GM12875 (cell line): ENCODE measurements around the gene RPS6KA2.
"Not testable (repeated sequence)": the region's sequence is repeated elsewhere in the genome, so short reads cannot be mapped to it uniquely, and the experiment has no call there.

Experiments used
- H3K4me3 ChIP-seq: one replicate; pipeline ENCODE4 v1.5.1; 2011; ENCODE audit warnings: low read depth, low read length, control low read depth
- TF ChIP-seq, protein P1 (sequence below): IDR thresholded peaks from 2 replicates; pipeline ENCODE4 v1.5.1; 2011; ENCODE audit warnings: low read depth, mild to moderate bottlenecking, control low read depth, inconsistent platforms, low read length, moderate library complexity, borderline replicate concordance; ENCODE audit not compliant: insufficient read depth

The RPS6KA2 gene

DNA sequence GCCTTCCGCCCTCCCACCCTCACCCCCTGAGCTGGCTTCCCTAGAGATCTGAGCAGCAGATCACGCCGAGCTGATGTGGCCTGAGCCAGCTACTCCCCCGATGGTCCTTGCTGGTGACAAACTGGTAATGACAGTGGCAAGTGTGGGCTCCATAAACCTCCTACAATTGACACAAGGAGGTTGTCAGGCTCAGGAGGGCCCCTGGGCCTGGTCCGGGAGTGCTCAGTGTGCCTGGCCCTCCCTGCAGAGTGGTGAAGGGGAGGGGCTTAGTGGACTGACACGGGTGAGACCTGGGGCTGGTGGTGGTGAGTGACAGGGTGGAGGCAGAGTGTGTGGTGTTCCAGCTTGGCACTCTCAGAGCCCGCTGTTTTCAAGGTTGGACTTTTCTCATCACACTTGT is 221.7 kb downstream of the RPS6KA2 start:
- H3K4me3 ChIP-seq, result no peak overlapping the region
- TF ChIP-seq, protein P1, sequence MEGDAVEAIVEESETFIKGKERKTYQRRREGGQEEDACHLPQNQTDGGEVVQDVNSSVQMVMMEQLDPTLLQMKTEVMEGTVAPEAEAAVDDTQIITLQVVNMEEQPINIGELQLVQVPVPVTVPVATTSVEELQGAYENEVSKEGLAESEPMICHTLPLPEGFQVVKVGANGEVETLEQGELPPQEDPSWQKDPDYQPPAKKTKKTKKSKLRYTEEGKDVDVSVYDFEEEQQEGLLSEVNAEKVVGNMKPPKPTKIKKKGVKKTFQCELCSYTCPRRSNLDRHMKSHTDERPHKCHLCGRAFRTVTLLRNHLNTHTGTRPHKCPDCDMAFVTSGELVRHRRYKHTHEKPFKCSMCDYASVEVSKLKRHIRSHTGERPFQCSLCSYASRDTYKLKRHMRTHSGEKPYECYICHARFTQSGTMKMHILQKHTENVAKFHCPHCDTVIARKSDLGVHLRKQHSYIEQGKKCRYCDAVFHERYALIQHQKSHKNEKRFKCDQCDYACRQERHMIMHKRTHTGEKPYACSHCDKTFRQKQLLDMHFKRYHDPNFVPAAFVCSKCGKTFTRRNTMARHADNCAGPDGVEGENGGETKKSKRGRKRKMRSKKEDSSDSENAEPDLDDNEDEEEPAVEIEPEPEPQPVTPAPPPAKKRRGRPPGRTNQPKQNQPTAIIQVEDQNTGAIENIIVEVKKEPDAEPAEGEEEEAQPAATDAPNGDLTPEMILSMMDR, result no peak

GRCh38 chr6:166402582-166403277 is 224.3 kb downstream of the RPS6KA2 start:
- H3K4me3 ChIP-seq, result no peak overlapping the region
- TF ChIP-seq, protein P1, result no peak

DNA sequence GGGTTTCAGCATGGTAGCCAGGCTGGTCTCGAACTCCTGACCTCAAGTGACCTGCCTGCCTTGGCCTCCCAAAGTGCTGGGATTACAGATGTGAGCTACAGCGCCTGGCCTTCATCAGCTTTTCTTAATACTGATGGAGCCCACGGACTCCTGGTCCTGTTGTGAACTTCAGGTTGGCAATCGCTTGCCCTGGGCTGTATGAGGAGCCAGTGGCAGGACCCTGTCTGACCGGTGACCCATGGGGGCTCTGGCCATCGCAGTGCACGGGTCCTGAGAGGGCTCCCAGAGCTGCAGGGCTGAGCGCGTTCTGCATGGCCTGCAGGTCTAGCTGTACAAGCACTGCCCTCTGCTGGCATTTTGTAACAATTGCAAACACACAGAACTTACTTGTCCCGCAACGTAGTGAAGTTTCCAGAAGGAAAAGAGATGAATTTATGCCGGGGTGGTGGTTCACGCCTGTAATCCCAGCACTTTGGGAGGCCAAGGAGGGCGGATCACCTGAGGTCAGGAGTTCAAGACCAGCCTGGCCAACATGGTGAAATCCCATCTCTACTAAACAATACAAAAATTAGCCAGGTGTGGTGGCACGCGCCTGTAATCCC is 226.3 kb downstream of the RPS6KA2 start:
- TF ChIP-seq, protein P1, result peak; percentile 71
- not testable (repeated sequence) for H3K4me3 ChIP-seq

DNA sequence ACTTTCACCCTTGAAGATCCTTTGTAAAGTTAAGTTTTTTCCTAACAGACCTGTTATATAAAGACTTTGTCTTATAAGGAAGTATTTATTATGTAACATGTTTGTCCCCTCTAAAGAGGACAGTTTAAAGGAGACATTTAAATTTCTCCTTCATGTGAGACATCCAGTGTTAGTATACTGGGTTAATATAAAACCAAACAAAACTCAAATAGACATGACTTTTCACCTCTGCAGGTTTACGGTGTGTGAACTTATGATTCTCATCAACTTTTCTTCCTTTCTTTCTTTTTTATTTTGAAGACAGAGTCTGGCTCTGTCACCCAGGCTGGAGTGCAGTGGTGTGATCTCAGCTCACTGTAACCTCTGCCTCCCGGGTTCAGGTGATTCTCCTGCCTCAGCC is 226.9 kb downstream of the RPS6KA2 start:
- TF ChIP-seq, protein P1, result no peak
- H3K4me3 ChIP-seq, result no peak overlapping the region

GRCh38 chr6:166398348-166398747 is 228.7 kb downstream of the RPS6KA2 start:
- no peak overlapping the region for H3K4me3 ChIP-seq
- TF ChIP-seq, protein P1, result no peak

DNA sequence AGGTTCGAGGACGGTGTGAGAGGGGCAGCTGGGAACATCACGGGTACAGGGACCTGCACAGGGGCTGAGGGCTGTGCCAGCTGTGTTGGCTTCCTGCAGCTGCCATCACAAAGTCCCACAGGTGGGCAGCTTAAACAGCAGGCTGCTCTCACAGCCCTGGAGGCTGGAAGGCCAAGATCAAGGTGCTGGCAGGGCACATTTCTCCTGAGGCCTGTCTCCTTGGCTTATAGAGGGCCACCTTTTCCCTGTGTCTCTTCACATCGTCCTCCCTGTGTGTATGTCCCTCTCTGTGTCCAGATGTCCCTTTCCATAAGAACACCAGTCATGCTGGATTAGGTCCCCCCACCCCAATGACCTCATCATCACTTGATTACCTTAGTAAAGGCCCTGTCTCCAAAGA is 229.2 kb downstream of the RPS6KA2 start:
- TF ChIP-seq, protein P1, result no peak
- H3K4me3 ChIP-seq, result no peak overlapping the region

DNA sequence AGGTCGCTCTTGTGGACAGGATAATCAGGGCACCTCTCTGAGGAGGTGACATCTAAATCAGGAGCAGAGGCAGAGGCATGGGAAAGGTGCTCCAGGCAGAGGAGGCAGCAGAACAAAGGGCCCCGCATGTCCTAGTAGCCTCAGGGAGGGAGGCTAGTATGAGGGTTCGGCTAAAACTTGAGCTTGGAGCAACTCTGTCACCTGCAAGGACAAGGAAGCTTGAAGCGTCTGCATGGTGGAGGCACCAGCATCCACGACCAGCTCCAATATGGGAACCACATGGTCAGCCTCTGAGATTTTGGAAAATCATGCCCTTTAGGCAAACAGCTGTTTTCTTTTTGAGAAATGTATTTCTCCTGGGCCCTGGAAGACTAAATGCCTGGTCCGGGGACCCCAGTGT is 231.3 kb downstream of the RPS6KA2 start:
- TF ChIP-seq, protein P1, result no peak
- no peak overlapping the region for H3K4me3 ChIP-seq
